ENCODE measurements around the gene TROAP.
"Not testable (repeated sequence)": the region's sequence is repeated elsewhere in the genome, so short reads cannot be mapped to it uniquely, and the experiment has no call there.

The TROAP gene

GRCh38 chr12:49369411-49370145, 46.5 kb downstream of the TROAP start:
- peak in 1 of 2 donors; percentile 37 for DNase-seq

GRCh38 chr12:49370539-49370938, 47.5 kb downstream of the TROAP start:
- no peak for DNase-seq

- no peak for DNase-seq
Measured at GRCh38 chr12:49375406-49375805, 52.4 kb downstream of the TROAP start.

- DNase-seq = no peak
Measured at GRCh38 chr12:49377386-49377785, 54.3 kb downstream of the TROAP start.

- not testable (repeated sequence) for DNase-seq
Measured at GRCh38 chr12:49380184-49380583, 57.1 kb downstream of the TROAP start.

All from inflammatory macrophage treated with lipopolysaccharide for 1 hour (primary cell).